ENCODE measurements around the gene HDAC7. TPM values are rescaled to one million over a fixed set of nuclear protein-coding genes. Genes with fewer than 3 reads are reported as not detected.

The HDAC7 gene
- total RNA-seq, 1 donor from 2014 or later, result 7.1 TPM

DNA sequence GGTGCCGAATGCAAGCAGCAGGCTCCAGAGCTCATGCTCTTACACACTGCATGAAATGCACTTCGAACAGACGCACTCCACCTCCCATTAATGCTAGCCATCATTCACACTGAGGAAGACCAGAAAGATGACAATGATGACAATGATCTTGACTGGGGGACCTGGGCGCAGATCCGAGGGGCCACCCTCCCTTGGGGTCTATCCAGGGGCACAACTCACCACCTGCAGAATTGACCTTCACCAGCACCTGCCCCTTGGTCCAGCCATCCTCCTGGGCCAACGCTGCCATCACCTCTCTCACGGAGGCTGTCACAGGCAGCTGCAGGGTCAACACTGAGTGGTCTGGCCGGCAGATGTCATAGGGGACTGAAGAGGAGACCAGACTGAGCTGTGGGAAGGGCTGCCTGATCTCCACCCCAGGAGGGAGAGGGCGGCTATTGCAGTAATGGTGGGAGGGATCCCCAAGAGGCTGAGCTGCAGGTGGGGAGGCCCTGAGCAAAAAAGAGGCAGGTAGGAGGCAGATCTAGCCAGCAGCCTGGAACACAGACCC lies 76.3 kb downstream of the HDAC7 start:
- FAIRE-seq, result no peak
- Histone ChIP-seq H3K27me3 (ENCODE audit: control insufficient read depth, insufficient read depth, low read length) (no peaks in the 10 kb centered on the region), H3K36me3 (ENCODE audit: control insufficient read depth, insufficient read depth, low read length) (no peaks in the 10 kb centered on the region), H3K4me3 (ENCODE audit: low read depth, low read length) (no peak overlapping the region)
- no peak for DNase-seq (ENCODE audit: low read depth)
- TF ChIP-seq, protein P1, sequence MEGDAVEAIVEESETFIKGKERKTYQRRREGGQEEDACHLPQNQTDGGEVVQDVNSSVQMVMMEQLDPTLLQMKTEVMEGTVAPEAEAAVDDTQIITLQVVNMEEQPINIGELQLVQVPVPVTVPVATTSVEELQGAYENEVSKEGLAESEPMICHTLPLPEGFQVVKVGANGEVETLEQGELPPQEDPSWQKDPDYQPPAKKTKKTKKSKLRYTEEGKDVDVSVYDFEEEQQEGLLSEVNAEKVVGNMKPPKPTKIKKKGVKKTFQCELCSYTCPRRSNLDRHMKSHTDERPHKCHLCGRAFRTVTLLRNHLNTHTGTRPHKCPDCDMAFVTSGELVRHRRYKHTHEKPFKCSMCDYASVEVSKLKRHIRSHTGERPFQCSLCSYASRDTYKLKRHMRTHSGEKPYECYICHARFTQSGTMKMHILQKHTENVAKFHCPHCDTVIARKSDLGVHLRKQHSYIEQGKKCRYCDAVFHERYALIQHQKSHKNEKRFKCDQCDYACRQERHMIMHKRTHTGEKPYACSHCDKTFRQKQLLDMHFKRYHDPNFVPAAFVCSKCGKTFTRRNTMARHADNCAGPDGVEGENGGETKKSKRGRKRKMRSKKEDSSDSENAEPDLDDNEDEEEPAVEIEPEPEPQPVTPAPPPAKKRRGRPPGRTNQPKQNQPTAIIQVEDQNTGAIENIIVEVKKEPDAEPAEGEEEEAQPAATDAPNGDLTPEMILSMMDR (IDR thresholded peaks at IDR 0.05; ENCODE audit: insufficient read depth, low read length, severe bottlenecking), result no peak

DNA sequence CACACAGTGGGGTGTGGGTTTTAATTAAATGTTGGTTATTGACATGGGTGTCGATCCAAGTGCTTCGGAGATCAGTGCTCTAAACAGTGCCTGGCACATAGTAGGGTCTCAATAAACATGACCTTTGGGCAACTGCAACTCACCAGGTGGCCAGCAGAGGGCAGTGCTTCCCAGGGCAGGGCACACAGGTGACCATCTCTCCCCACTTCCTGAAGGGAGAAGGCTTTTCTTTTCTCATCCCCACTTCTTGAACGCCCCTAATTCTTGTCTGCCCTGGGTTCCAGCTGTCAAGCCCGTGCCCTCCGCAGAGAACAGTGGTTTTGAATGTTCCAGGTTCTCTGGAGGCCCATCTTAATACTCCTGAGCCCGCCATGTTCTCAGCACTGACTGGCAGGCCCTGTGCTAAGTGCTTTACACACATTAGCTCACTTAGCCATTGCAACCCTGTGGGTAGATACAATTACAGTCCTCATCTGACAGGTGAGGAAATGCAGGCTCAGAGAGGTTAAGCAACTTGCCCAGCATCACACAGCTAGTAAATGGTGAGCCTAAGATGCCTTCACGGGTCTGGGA lies 77.4 kb downstream of the HDAC7 start:
- Histone ChIP-seq H3K27me3 (ENCODE audit: control insufficient read depth, insufficient read depth, low read length) (no peaks in the 10 kb centered on the region), H3K4me3 (ENCODE audit: low read depth, low read length) (no peak overlapping the region), H3K36me3 (ENCODE audit: control insufficient read depth, insufficient read depth, low read length) (no peaks in the 10 kb centered on the region)
- TF ChIP-seq, protein P1 (IDR thresholded peaks at IDR 0.05; ENCODE audit: insufficient read depth, low read length, severe bottlenecking), result peak; percentile 97
- FAIRE-seq (peak; percentile 83), DNase-seq (ENCODE audit: low read depth) (peak; percentile 44)

DNA sequence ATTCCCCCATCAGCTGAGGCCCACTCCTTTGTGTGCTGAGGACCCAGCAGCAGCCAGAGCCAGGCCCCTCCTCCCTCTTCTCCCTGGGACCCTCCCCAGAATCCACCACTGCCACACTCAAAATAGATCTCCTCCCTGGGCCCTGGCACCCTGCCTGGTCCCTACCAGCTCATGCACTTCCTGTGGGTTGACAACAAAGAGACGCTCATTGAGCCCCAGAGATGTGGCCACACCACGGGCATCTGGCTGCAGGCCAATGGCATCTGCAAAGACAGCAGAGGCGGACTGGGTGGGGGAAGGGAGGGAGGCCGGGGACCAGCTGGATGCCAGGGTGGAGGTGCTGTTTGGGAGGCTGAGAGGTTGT lies 78.4 kb downstream of the HDAC7 start:
- TF ChIP-seq, protein P1 (IDR thresholded peaks at IDR 0.05; ENCODE audit: insufficient read depth, low read length, severe bottlenecking), result no peak
- Histone ChIP-seq H3K27me3 (ENCODE audit: control insufficient read depth, insufficient read depth, low read length) (no peaks in the 10 kb centered on the region), H3K4me3 (ENCODE audit: low read depth, low read length) (no peak overlapping the region), H3K36me3 (ENCODE audit: control insufficient read depth, insufficient read depth, low read length) (no peaks in the 10 kb centered on the region)
- FAIRE-seq (no peak), DNase-seq (ENCODE audit: low read depth) (no peak)

DNA sequence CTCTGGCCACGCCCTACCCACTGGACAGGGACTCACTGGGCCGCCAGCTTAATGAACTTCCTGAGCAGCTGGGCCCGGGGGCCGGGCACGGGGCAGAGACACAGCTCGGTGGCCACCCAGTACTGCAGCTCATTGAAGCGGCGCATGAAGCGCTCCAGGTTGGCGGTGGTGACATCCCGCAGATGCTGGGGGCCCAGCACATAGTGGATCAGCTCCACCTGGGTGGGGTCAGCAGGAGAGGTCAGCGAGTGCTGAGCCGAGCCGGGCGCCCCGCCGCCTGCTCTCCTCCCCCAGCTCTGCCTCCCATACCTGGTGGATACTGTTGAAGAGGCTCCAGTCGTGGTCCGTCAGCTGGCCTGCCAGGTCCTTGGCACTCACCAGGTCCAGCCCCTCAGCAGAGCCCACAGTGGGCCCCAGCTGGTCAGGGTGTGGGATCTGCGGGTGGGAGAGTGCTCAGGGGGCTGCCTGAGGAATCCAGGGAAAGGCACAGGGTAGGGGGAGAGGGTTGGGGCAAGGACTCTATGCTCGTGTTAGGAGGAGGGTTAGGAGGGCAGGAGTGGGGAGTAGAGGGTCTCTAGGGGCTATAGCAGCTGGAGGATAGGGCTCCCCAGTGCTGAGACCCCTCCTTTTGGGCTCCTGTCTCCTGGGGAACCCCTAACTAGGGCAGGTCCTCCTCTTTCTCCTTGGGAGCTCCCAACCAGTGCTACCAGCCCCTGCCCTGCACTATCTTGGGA lies 78.9 kb downstream of the HDAC7 start:
- DNase-seq (ENCODE audit: low read depth) (no peak), FAIRE-seq (no peak)
- TF ChIP-seq, protein P1 (IDR thresholded peaks at IDR 0.05; ENCODE audit: insufficient read depth, low read length, severe bottlenecking), result no peak
- Histone ChIP-seq H3K36me3 (ENCODE audit: control insufficient read depth, insufficient read depth, low read length) (no peaks in the 10 kb centered on the region), H3K27me3 (ENCODE audit: control insufficient read depth, insufficient read depth, low read length) (no peaks in the 10 kb centered on the region), H3K4me3 (ENCODE audit: low read depth, low read length) (no peak overlapping the region)

DNA sequence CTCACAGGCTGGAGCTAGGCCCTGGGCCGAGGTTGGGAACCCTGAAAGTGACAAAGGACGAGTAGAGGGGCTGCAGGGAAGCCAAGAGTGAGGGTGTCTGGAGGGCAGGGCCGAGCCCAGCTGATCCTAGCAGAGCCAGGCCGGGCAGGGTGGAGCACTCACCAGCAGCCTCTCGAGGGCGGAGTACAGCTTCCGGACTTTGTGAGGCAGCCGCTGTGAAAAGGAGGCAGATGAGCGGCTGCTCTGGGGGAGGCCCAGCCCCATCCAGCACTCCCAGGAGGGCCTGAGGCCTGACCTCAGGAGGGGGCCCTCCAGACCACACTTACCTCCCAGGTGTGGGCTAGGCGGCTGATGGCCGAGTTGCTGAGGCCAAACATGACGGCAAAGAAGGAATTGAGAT lies 79.7 kb downstream of the HDAC7 start:
- TF ChIP-seq, protein P1 (IDR thresholded peaks at IDR 0.05; ENCODE audit: insufficient read depth, low read length, severe bottlenecking), result no peak
- H3K4me3 ChIP-seq (ENCODE audit: low read depth, low read length), result no peak overlapping the region
- no peak for DNase-seq (ENCODE audit: low read depth)
- no peaks in the 10 kb centered on the region for H3K36me3 ChIP-seq (ENCODE audit: control insufficient read depth, insufficient read depth, low read length)
- H3K27me3 ChIP-seq (ENCODE audit: control insufficient read depth, insufficient read depth, low read length), result no peaks in the 10 kb centered on the region
- FAIRE-seq, result no peak
